G401 (cell line): ENCODE data around the gene AFF1. TPM values are rescaled to one million over a fixed set of nuclear protein-coding genes. Genes with fewer than 3 reads are reported as not detected.

ENCODE experiments used
- DNase-seq: peaks from one replicate; pipeline ENCODE4 v3.0.0-alpha.2; 2015; ENCODE audit warnings: low spot score
- in situ Hi-C: cut with HindIII; loops from 2 replicates; pipeline ENCODE4 v1.10.0; 2016; ENCODE audit warnings: low sequenced_read_pairs, mixed read lengths
- total RNA-seq: library from RNA; depleted of rRNA; stranded (reverse); fragments of >200 nt; shearing (Covaris generic); gene quantifications from 2 replicates; pipeline ENCODE4 v1.2.3, GENCODE V29; 2014

The AFF1 gene
- total RNA-seq, 1 experiment from 2014 or later = 0.61 TPM

- DNase-seq = no peak
- in situ Hi-C loops = no loop called here
Measured at GRCh38 chr4:86917212-86918039, 17.4 kb upstream of the AFF1 start.

- in situ Hi-C loops = no loop called here
- no peak for DNase-seq
Measured at GRCh38 chr4:86918539-86919072, 16.2 kb upstream of the AFF1 start.

GRCh38 chr4:86919561-86920223, 15.1 kb upstream of the AFF1 start:
- in situ Hi-C loops = no loop called here
- DNase-seq = no peak

- DNase-seq = no peak
Measured at GRCh38 chr4:86921608-86922252, 13.1 kb upstream of the AFF1 start.

GRCh38 chr4:86924811-86925210, 10.0 kb upstream of the AFF1 start:
- DNase-seq = no peak

More at GRCh38 chr4:86921608-86922252, 13.1 kb upstream of the AFF1 start:
- in situ Hi-C loops = no loop called here

GRCh38 chr4:86926435-86927086, 8.2 kb upstream of the AFF1 start:
- in situ Hi-C loops = no loop called here
- DNase-seq = no peak

More at GRCh38 chr4:86924811-86925210, 10.0 kb upstream of the AFF1 start:
- in situ Hi-C loops = no loop called here

- in situ Hi-C loops = no loop called here
- DNase-seq = no peak
Measured at GRCh38 chr4:86927843-86928395, 6.9 kb upstream of the AFF1 start.

- in situ Hi-C loops = no loop called here
- DNase-seq = no peak
Measured at GRCh38 chr4:86928400-86929255, 6.2 kb upstream of the AFF1 start.

GRCh38 chr4:86934147-86934770, 552 bp upstream of the AFF1 start:
- peak; percentile 25 for DNase-seq
- in situ Hi-C loops = no loop called here

GRCh38 chr4:86935566-86935852, 698 bp downstream of the AFF1 start:
- in situ Hi-C loops = no loop called here
- DNase-seq = no peak

GRCh38 chr4:86935853-86936733, 1.3 kb downstream of the AFF1 start:
- in situ Hi-C loops = no loop called here
- DNase-seq = peak; percentile 13

GRCh38 chr4:86938771-86939520, 4.1 kb downstream of the AFF1 start:
- DNase-seq = no peak
- in situ Hi-C loops = no loop called here

GRCh38 chr4:86939729-86940575, 5.1 kb downstream of the AFF1 start:
- in situ Hi-C loops = no loop called here

GRCh38 chr4:86940920-86941460, 6.2 kb downstream of the AFF1 start:
- DNase-seq = no peak
- in situ Hi-C loops = no loop called here

More at GRCh38 chr4:86939729-86940575, 5.1 kb downstream of the AFF1 start:
- no peak for DNase-seq

GRCh38 chr4:86942185-86942666, 7.4 kb downstream of the AFF1 start:
- no peak for DNase-seq
- in situ Hi-C loops = no loop called here
